ENCODE results near the gene ZXDC.

Gene ZXDC

GRCh38 chr3:126390201-126390600, 85.5 kb downstream of the ZXDC start:
- DNase-seq: no peak

DNA sequence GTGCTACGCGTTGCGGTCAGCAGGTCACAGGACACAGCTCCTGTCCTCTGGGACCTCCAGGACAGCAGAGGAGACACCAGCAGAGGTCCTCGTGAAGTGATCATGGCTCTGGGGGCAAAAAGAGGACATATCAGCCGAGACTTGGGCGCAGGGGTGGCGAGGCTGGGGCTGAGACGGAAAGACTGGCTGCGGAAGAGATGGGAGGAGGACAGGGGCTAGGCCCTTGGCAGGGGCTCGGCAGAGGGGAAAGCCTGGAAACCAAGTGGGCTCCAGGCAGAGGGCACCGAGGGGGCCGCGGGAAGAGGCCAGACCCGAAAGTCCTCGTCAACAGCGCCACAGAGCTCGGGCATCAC, 85.9 kb downstream of the ZXDC start:
- no peak for DNase-seq

DNA sequence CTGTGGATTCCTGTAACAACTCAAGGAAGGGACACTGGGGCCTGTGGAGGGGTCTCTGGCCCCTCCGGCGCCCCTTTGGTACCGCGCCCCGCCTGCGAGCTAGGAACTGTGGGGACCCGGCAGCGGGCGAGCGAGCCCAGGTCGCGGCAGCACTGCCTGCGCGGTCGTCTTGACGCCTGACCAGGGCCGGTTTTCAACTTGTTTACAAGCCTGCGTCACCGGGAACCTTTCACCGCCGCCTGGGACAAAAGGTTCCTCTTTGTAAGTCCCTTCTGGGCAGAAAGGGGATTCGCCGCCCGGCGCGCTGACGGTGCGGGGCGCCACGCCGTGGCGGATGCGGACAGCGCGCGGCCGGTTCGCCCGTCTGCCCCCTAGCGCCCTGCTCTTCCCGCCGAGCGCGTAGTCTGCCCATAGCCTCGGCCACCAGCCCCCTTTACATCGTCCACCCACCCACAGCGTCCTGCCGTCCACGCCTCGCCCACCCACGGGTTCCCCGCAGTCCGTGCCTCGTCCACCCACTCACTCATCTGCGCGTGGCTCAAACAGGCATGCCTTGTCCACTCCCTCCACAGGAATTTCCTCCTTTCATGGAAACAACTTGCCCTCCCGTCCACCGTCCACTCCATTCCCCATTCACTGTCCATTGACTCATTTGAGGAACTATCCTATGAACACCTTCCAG, 86.4 kb downstream of the ZXDC start:
- DNase-seq: peak; percentile 40

All from stimulated activated CD4-positive, alpha-beta T cell treated with anti-CD3 and anti-CD28 coated beads, Interleukin-1b, Interleukin-23, amount 100 ng/mL, for 48 hours (primary cell).